Measurements from ENCODE around the gene RASSF5. TPM values are rescaled to one million over a fixed set of nuclear protein-coding genes. Genes with fewer than 3 reads are reported as not detected.

Gene RASSF5
- total RNA-seq, 1 experiment from 2014 or later, result 12.4 TPM

DNA sequence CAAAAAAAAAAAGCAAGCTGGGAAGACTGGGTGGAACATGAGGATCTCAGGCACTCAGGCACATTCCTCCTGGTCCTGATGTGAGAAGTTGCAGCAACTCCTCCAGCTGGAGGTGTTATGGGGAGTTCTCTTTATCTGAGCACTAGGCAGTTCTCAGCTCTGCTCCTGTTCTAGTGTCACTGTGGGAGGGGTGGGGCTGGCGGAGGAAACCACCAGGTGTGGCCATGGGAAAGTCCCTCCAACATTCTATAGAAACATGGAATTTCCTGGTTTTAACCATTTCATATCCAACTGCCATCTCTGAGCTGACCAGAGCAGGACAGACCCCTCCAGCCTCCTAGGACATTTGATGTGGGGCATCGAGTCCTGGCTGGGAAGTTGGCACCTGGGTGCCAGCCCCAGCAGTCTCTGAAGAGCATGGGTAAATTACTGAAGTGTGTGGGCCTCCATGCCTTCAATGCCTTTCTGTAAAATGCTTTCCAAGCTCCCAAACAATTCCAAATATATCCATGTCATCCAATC lies 37.9 kb upstream of the RASSF5 start:
- POLR2A ChIA-PET (ENCODE audit: unreplicated experiment), result interaction anchor here (0.6 kb wide), 1 partner anchor 440 kb away, joined by 3 read pairs; no protein-coding TSS in a partner anchor

DNA sequence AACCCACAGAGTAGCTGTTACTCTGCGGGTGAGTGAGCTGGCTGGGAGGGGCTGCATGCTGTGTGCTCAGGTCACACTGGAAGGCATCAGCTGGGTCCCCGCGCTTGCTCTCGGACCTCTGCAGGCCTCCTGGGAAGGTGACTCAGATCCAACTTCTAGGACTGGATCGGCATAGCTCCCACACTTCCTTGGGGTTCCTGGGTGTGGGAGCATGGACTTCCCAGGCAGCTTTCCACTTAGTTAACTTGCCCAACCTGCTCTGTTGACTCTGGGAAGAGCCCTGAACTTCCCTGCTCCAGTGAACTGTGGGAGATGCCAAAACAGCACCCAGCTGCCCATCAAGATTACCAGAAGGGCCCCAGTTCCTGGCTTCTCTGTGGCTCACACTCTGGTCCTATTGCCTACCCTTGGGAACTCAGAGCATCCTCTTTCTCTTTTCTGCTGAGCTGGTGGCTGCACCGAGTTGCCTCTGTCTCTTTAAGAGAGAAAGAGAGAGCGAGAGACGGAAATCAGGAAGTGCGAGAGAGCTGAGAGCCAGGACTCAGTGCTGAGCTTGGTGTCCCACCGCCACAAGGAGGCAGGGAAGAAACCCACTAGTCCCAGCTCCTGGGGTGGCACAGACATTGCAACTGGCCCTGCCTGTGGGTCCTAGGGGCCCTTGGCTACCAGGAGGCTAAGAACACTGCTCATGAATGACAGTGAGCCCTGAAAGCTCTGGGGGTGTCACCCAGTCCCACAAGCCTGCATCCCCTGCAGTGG lies 37.2 kb upstream of the RASSF5 start, which contains the start of gene IKBKE:
Gene IKBKE, plus strand, starts transcription at position 544 of the 759 bp plus-strand sequence. CDS start 2,752 bp downstream, outside the sequence.
- TF ChIP-seq EZH2 (IDR thresholded peaks at IDR 0.05; ENCODE audit: low read depth), result no peak
- TF ChIP-seq, protein P1, sequence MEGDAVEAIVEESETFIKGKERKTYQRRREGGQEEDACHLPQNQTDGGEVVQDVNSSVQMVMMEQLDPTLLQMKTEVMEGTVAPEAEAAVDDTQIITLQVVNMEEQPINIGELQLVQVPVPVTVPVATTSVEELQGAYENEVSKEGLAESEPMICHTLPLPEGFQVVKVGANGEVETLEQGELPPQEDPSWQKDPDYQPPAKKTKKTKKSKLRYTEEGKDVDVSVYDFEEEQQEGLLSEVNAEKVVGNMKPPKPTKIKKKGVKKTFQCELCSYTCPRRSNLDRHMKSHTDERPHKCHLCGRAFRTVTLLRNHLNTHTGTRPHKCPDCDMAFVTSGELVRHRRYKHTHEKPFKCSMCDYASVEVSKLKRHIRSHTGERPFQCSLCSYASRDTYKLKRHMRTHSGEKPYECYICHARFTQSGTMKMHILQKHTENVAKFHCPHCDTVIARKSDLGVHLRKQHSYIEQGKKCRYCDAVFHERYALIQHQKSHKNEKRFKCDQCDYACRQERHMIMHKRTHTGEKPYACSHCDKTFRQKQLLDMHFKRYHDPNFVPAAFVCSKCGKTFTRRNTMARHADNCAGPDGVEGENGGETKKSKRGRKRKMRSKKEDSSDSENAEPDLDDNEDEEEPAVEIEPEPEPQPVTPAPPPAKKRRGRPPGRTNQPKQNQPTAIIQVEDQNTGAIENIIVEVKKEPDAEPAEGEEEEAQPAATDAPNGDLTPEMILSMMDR (conservative IDR thresholded peaks at IDR 0.05), result no peak; the same call in 1 of the 2 replicates
- Histone ChIP-seq H3K27ac (peak within 1 kb of the TSS; percentile 47), H3K27me3 (ENCODE audit: insufficient read depth, low read depth) (no peaks in the 10 kb centered on the region), H3K9me3 (ENCODE audit: insufficient read depth, low read depth) (no peaks in the 10 kb centered on the region), H4K20me1 (ENCODE audit: insufficient read depth) (no peaks in the 10 kb centered on the region; the same call in 1 of the 2 replicates), H3K4me1 (replicated peaks; ENCODE audit: insufficient read depth) (peaks cover 37% of the 10 kb centered on the region), H3K36me3 (ENCODE audit: low read depth) (peaks cover 4% of the 10 kb centered on the region; the same call in 1 of the 2 replicates), H3K4me3 (peak within 1 kb of the TSS; percentile 71), H2AFZ (peak within 1 kb of the TSS; percentile 78), H3F3A (ENCODE audit: insufficient read depth, low read depth) (peaks cover 18% of the 10 kb centered on the region), H3K79me2 (ENCODE audit: low read depth) (no peaks in the 10 kb centered on the region; the same call in 1 of the 2 replicates), H3K4me2 (peak within 1 kb of the TSS; percentile 71), H3K9me2 (ENCODE audit: insufficient read depth) (no peaks in the 10 kb centered on the region)
- DNase-seq, result peak; percentile 55 to 74
- CTCF ChIA-PET, result interaction anchor here (0.5 to 2.4 kb wide), 4 partner anchors 9 to 207 kb away, joined by 3 to 12 read pairs (median 4); partner anchors contain the start of gene EIF2D
- no TSS peak for BruUV-seq (replicated peaks)
- POLR2A ChIA-PET (ENCODE audit: unreplicated experiment), result interaction anchor here (0.5 to 0.6 kb wide), 2 partner anchors 439 to 477 kb away, joined by 3 to 4 read pairs; no protein-coding TSS in a partner anchor
- intact Hi-C loops (cut with micrococcal nuclease; ENCODE audit: unreplicated experiment), result no loop called here

More for the DNA sequence above, 37.9 kb upstream of the RASSF5 start:
- Histone ChIP-seq H3K27me3 (ENCODE audit: insufficient read depth, low read depth) (no peaks in the 10 kb centered on the region), H4K20me1 (ENCODE audit: insufficient read depth) (no peaks in the 10 kb centered on the region), H3K4me1 (replicated peaks; ENCODE audit: insufficient read depth) (peaks cover 37% of the 10 kb centered on the region), H3K4me2 (peak overlapping the region; percentile 71), H3K79me2 (ENCODE audit: low read depth) (no peaks in the 10 kb centered on the region; the same call in 1 of the 2 replicates), H3K9me3 (ENCODE audit: insufficient read depth, low read depth) (no peaks in the 10 kb centered on the region), H3K9me2 (ENCODE audit: insufficient read depth) (no peaks in the 10 kb centered on the region), H2AFZ (peak overlapping the region; percentile 78; the same call in 1 of the 2 replicates), H3K36me3 (ENCODE audit: low read depth) (no peaks in the 10 kb centered on the region), H3K27ac (peak overlapping the region; percentile 47), H3K4me3 (peak overlapping the region; percentile 71; the same call in 1 of the 2 replicates), H3F3A (ENCODE audit: insufficient read depth, low read depth) (peaks cover 18% of the 10 kb centered on the region)
- intact Hi-C loops (cut with micrococcal nuclease; ENCODE audit: unreplicated experiment), result no loop called here
- CTCF ChIA-PET, result interaction anchor here (1.6 to 2.4 kb wide), 2 partner anchors 10 to 143 kb away, joined by 5 to 12 read pairs; partner anchors contain the start of gene EIF2D
- BruUV-seq (replicated peaks), result no TSS peak
- peak; percentile 41 to 65 for DNase-seq
- TF ChIP-seq, protein P1 (conservative IDR thresholded peaks at IDR 0.05), result no peak
- TF ChIP-seq EZH2 (IDR thresholded peaks at IDR 0.05; ENCODE audit: low read depth), result no peak

All from PC-9 (cell line).